HT-29 (cell line): Measurements from ENCODE around the gene ZNF503. TPM values are rescaled to one million over a fixed set of nuclear protein-coding genes. Genes with fewer than 3 reads are reported as not detected.

Source experiments
- DNase-seq: peaks from one replicate; pipeline ENCODE4 v3.0.0-alpha.2; 2015; ENCODE audit warnings: low spot score
- total RNA-seq: library from RNA; depleted of rRNA; stranded (reverse); fragments of >200 nt; shearing (Covaris generic); gene quantifications from 2 replicates; pipeline ENCODE4 v1.2.3, GENCODE V29; 2014; rRNA removed

ZNF503 gene
- total RNA-seq, 1 experiment from 2014 or later = 8.8 TPM

DNA sequence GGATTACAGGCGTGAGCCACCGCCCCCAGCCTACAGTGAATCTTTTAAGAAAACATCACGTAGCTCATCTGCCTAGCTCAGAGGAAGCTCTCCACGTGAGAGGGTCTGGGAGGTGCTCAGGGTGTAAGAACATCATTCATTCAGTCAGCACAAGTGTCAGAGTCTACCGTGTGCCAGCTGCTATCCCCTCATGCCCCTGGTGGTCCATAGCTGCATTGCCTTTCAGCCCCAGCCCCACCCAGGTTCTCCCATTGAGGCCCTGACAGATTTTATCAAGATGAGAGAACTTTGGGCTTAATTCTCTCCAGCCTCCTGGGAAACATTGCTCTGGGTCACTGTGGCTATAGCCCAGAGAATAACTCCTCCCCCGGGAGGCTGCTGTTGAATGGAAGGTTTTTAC, 45.1 kb downstream of the ZNF503 start:
- DNase-seq = no peak

DNA sequence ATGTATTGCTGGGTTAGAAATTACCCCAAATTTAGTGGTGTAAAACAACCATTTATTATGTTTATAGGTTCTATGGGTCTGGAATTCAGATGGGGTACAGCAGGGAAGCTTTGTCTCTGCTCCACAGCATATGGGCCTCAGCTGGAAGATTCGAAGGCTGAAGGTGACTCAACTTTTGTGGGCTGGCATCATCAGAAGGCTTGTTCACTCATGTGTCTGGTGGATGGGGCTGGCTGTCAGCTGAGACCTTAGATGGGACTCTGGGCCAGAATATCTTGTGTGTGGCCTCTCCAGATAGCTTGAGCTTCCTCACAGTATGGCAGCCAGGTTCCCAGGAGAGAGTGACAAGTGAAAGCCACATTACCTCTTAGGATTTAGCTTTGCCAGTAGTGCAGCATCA, 45.9 kb downstream of the ZNF503 start:
- DNase-seq = no peak

- DNase-seq = no peak
Observed at GRCh38 chr10:75353183-75353582, 48.4 kb downstream of the ZNF503 start.

DNA sequence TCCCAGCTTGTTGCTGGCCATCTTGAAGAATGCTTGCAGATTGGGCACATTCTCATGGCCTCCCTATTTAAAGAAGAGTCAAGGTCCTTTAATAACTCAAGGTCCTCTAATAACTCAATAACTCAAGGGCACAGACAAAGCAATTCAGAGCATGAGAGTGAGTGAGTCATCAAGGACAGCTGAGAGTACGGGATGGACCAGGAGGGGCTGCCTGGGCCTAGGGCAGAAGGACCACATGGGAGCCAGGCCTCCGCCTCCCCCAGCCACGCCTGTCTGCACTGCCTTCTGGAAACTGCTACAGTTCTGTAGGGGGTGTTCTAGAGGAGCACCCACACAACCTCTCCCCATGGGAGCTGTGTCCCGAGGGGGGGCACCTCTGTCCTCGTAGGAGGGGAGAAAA, 48.9 kb downstream of the ZNF503 start:
- DNase-seq = no peak

DNA sequence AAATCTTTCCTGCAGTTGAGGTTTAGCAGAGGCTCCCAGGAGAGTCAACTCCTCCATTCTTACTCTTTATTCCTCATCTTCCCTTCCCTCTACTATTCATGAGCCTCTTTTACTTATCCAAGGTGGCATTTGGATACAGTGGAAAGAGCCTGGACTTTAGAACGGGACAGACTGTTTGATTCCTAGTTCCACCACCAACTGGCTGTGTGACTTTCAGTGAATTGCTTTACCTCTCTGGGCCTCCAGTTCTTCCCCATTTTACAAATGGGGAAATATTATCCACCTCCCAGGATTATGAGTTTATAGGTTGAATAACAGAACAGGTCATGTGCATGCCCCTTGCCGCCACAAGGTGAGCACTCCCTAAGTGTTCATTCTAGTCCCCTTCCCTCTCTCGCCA, 49.9 kb downstream of the ZNF503 start:
- DNase-seq = no peak

GRCh38 chr10:75350791-75351190, 50.8 kb downstream of the ZNF503 start:
- DNase-seq = no peak

Other genes with a start within 250 kb of the ZNF503 start
- gene VDAC2, start 191.0 kb downstream of the ZNF503 start, total RNA-seq = 66.0 and 83.2 TPM in 2 replicates
- 114 and 124 TPM in 2 replicates for gene COMTD1, start 165.8 kb downstream of the ZNF503 start, total RNA-seq
- not detected in 2 replicates for gene LRMDA, start 29.9 kb upstream of the ZNF503 start, total RNA-seq